Measurements from ENCODE around the gene NT5E.
A peak's percentile ranks its signal among the peaks of the same experiment; 100 is the strongest.

NT5E gene

GRCh38 chr6:85458782-85459181 lies 8.9 kb downstream of the NT5E start:
- Histone ChIP-seq H3K4me3 (no peak overlapping the region), H3K9ac (ENCODE audit: insufficient read length) (no peak overlapping the region), H3K36me3 (ENCODE audit: insufficient read depth, low read length) (no peaks in the 10 kb centered on the region), H3K9me3 (ENCODE audit: low read depth, low read length) (no peaks in the 10 kb centered on the region), H3K27ac (peak overlapping the region; percentile 2; the same call in 1 of the 2 replicates)
- no peak for DNase-seq (ENCODE audit: low read depth, low spot score)
- TF ChIP-seq EZH2 (IDR thresholded peaks at IDR 0.05) (no peak), POLR2AphosphoS5 (IDR thresholded peaks at IDR 0.05; ENCODE audit: borderline replicate concordance, low read depth, low read length) (no peak)

GRCh38 chr6:85459224-85459901 lies 9.5 kb downstream of the NT5E start:
- Histone ChIP-seq H3K9me3 (ENCODE audit: low read depth, low read length) (no peaks in the 10 kb centered on the region), H3K4me3 (no peak overlapping the region), H3K27ac (peak overlapping the region; percentile 2; the same call in 1 of the 2 replicates), H3K9ac (ENCODE audit: insufficient read length) (no peak overlapping the region), H3K36me3 (ENCODE audit: insufficient read depth, low read length) (no peaks in the 10 kb centered on the region)
- TF ChIP-seq POLR2AphosphoS5 (IDR thresholded peaks at IDR 0.05; ENCODE audit: borderline replicate concordance, low read depth, low read length) (no peak), FOXP2 (optimal IDR thresholded peaks at IDR 0.05; ENCODE audit: control extremely low read depth, extremely low read length, insufficient read depth) (no peak), EZH2 (IDR thresholded peaks at IDR 0.05) (no peak)
- no peak for DNase-seq (ENCODE audit: low read depth, low spot score)

DNA sequence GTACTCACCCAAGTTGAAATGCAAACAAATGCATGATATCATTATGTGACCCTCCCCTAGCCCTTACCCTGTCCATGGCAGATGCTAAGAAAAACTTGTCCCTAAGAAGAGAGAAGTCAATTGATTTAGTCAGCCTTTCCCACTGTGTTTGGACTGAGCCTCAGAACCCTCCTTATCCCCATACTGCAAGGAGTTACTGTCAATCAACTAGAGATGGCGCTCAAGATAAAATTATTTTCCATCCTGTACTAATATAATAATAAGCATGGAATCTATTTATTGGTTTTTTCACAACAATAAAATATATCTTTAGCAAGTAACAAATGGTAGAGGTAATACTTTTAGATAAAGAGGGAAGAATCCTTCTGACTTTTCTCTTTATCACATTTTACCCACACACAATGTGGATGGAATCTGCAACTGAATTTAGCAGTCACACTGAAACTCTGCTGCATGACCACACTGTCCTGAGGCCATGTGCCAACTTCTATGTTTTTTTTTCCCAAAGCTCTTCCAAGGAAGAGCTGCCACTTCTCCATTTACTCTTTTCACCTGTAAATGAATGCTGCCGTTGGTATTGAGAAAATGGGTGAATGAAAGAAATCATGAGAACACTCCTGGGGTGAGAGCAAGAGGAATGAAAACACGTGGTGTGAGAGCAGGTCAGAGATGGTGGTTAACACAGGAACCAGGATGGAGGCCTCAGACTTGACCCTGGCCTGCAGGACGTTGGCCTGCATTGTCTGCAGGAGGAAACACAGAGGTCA lies 10.5 kb downstream of the NT5E start:
- H3K27ac ChIP-seq, result no peak overlapping the region

DNA sequence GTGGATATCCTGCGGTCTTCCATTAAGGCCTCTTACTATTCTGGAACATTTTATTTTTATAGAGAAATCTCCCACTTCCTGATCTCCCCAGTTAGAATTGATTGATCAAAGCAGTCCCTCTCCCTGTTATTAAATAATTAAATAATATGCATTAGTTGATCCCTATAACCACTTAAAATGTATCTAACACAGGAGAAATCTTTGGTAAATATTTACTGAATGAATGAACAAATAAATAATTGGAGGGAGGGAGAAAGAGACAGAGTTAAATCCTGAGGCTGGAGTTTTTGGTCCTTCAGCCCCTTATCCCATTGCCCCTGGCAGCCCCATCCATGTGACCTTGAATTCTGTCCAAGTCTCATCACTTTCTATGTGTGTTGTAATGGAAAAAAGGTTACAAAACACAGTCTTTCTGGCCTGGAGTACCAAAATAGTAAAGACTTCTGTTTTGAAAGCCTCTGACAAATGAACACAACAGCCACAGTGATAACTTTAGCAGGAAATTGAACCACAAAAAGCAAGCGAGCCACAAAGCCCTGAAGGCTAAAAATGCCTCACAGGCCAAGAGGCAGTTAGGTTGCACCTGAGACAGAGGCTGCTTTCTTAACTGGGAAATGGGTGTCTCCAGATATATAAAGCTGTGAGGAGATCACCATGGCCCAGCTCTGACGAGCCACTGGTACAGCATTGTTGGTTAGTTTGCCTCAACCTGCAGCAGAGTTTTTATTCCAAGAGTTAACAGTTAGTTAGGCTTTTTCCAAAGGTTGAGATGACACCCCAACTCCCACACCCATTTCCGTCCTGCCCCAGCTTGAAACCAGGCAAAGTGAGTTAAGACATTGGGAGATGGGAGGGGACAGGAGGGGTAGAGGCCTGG lies 11.3 kb downstream of the NT5E start:
- no peak for TF ChIP-seq FOXP2 (optimal IDR thresholded peaks at IDR 0.05; ENCODE audit: control extremely low read depth, extremely low read length, insufficient read depth)
- TF ChIP-seq POLR2AphosphoS5 (IDR thresholded peaks at IDR 0.05; ENCODE audit: borderline replicate concordance, low read depth, low read length), result no peak
- TF ChIP-seq EZH2 (IDR thresholded peaks at IDR 0.05), result no peak
- Histone ChIP-seq H3K27ac (no peak overlapping the region), H3K4me3 (no peak overlapping the region), H3K9me3 (ENCODE audit: low read depth, low read length) (no peaks in the 10 kb centered on the region), H3K9ac (ENCODE audit: insufficient read length) (no peak overlapping the region), H3K36me3 (ENCODE audit: insufficient read depth, low read length) (no peaks in the 10 kb centered on the region)
- no peak for DNase-seq (ENCODE audit: low read depth, low spot score)

More for the DNA sequence above, 10.5 kb downstream of the NT5E start:
- Histone ChIP-seq H3K9ac (ENCODE audit: insufficient read length) (no peak overlapping the region), H3K4me3 (no peak overlapping the region), H3K9me3 (ENCODE audit: low read depth, low read length) (no peaks in the 10 kb centered on the region), H3K36me3 (ENCODE audit: insufficient read depth, low read length) (no peaks in the 10 kb centered on the region)
- no peak for TF ChIP-seq POLR2AphosphoS5 (IDR thresholded peaks at IDR 0.05; ENCODE audit: borderline replicate concordance, low read depth, low read length)
- TF ChIP-seq FOXP2 (optimal IDR thresholded peaks at IDR 0.05; ENCODE audit: control extremely low read depth, extremely low read length, insufficient read depth), result no peak
- TF ChIP-seq EZH2 (IDR thresholded peaks at IDR 0.05), result no peak
- no peak for DNase-seq (ENCODE audit: low read depth, low spot score)

GRCh38 chr6:85461798-85462170 lies 11.9 kb downstream of the NT5E start:
- no peak overlapping the region for H3K4me3 ChIP-seq
- H3K9ac ChIP-seq (ENCODE audit: insufficient read length), result no peak overlapping the region
- DNase-seq (ENCODE audit: low read depth, low spot score), result no peak
- H3K9me3 ChIP-seq (ENCODE audit: low read depth, low read length), result no peaks in the 10 kb centered on the region
- no peak overlapping the region for H3K27ac ChIP-seq
- H3K36me3 ChIP-seq (ENCODE audit: insufficient read depth, low read length), result no peaks in the 10 kb centered on the region
- TF ChIP-seq FOXP2 (optimal IDR thresholded peaks at IDR 0.05; ENCODE audit: control extremely low read depth, extremely low read length, insufficient read depth) (no peak), EZH2 (IDR thresholded peaks at IDR 0.05) (no peak), POLR2AphosphoS5 (IDR thresholded peaks at IDR 0.05; ENCODE audit: borderline replicate concordance, low read depth, low read length) (no peak)

DNA sequence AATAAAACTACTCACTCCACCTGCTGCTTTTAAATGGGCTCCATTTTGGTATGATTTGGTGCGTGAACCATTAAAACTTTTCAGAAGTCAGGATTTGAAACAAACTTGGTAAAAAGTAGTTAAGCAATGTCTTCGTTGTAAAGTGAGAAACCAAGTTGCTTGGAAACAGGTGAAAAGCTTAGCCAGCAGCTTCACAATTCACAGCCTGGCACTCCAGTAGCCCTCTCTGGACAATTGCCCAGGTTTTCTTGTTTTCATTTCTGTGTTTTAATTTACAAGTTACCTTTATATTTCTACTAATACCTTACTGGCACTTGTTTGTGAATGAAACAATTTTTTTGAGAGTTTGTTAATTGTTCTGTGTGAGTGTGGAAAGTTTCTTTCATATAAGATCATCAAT lies 12.8 kb downstream of the NT5E start:
- Histone ChIP-seq H3K4me3 (no peak overlapping the region), H3K9me3 (ENCODE audit: low read depth, low read length) (no peaks in the 10 kb centered on the region), H3K36me3 (ENCODE audit: insufficient read depth, low read length) (no peaks in the 10 kb centered on the region), H3K27ac (no peak overlapping the region), H3K9ac (ENCODE audit: insufficient read length) (no peak overlapping the region)
- TF ChIP-seq POLR2AphosphoS5 (IDR thresholded peaks at IDR 0.05; ENCODE audit: borderline replicate concordance, low read depth, low read length) (no peak), EZH2 (IDR thresholded peaks at IDR 0.05) (no peak), FOXP2 (optimal IDR thresholded peaks at IDR 0.05; ENCODE audit: control extremely low read depth, extremely low read length, insufficient read depth) (no peak)
- no peak for DNase-seq (ENCODE audit: low read depth, low spot score)

GRCh38 chr6:85463621-85464259 lies 13.9 kb downstream of the NT5E start:
- H3K27ac ChIP-seq, result peak overlapping the region; percentile 79
- peak overlapping the region; percentile 21 for H3K9ac ChIP-seq (ENCODE audit: insufficient read length)
- H3K36me3 ChIP-seq (ENCODE audit: insufficient read depth, low read length), result no peaks in the 10 kb centered on the region
- peak overlapping the region; percentile 58 for H3K4me3 ChIP-seq
- TF ChIP-seq POLR2AphosphoS5 (IDR thresholded peaks at IDR 0.05; ENCODE audit: borderline replicate concordance, low read depth, low read length) (no peak), FOXP2 (optimal IDR thresholded peaks at IDR 0.05; ENCODE audit: control extremely low read depth, extremely low read length, insufficient read depth) (no peak), EZH2 (IDR thresholded peaks at IDR 0.05) (no peak)
- DNase-seq (ENCODE audit: low read depth, low spot score), result no peak
- H3K9me3 ChIP-seq (ENCODE audit: low read depth, low read length), result no peaks in the 10 kb centered on the region
